GOT3 (cell line): ENCODE measurements around the gene GSTM3.

Source experiments
- DNase-seq: peaks from one replicate; lab custom pipeline; 2025; ENCODE audit warnings: mixed read lengths; lab: John Stamatoyannopoulos, UW

GSTM3 gene

GRCh38 chr1:109740615-109741373, at the start of gene GSTM3:
TSS of gene GSTM3 (minus strand) at chr1:109741038. CDS start at chr1:109740287, 751 bp downstream.
- no peak for DNase-seq

DNA sequence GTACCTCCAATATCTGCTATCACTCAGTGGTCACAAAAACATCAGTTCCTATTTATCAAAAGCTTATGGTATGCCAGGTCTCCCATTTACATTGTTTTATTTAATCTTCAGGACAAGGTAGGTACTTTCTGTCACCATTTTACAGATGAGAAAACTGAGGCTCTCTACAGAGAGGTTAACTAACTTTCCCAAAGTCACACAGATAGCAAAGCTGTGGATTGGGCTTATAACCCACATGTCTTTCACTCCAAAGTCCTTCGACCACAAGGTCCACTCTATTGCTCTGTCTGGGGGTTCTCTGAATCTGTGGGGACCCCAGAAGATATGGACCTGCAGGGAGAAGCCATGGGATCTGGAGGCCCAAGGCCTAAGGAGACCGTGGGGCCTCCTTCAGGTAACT, 49.5 kb upstream of the GSTM3 start:
- DNase-seq = no peak

DNA sequence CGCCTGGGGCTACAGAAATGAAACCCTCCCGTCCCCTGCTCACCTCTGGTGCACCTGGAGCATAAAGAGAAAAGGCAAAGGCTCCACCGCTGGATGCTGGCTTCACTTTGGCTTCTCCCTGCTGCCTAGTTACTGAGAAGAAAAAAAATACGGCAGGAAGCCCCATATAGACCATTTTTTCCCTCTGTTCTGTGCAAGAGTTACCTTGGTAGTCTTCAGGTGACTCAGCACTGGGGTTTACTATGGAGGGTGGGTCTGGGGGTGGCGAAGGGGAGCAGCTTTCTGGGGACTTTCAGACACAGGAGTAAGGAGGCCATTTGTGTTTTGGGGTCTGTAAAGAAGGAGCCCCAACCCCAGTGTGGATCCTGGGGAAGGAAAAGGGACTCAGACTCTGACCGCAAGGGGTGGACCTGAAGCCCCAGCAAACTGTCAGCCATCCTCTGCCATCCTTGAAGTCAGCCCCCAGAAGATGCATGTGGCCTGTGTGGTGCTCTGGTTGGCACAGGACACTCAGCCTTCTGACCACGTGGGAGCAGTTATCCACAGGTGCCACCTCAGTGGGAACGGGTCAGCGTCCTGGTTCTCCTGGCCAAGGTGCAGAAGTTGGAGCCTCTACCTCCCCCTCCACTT, 48.8 kb upstream of the GSTM3 start:
- no peak for DNase-seq

DNA sequence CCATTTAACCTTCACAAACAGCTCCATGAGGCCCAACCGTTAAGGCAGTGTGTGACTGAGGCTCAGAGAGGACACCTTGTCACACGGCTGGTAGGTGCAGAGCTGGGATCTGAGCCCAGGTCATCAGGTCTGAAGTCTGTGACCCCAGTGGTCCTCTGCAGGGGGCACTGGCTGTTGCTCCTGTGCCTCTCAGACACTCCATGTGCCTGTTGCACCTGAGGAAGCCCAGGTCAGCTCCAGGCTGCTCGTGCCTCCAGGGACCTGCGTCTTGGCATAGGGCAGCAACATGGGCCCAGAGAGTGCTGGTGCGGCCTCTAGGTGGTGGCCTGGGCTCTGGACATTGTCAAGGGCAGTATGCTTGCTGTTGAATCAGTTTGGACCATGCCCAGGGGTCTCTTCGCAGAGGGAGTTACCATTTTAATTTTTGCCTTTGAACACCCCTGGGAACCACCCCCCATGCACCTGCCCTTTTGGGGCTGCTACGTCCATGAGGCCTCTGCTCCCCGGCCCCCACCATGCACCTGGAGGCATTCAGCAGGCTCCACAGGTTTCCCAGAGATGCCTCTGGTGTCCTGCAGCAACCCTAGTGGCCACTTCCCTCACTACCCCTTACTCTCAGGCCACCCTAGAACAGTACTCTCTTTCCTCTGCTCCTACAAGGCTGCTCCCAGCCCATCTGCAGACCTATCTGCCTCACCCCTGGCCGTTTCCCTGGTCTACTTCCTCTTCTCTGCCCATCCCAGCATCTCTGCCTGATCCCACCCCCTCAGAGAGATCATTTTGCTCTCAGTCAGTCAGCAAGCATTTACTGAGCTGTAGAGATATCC, 48.1 kb upstream of the GSTM3 start:
- DNase-seq = no peak

- DNase-seq = no peak
These were observed 47.2 kb upstream of the GSTM3 start for GRCh38 chr1:109787845-109788601.

- no peak for DNase-seq
These were observed 46.5 kb upstream of the GSTM3 start for GRCh38 chr1:109787211-109787844.

GRCh38 chr1:109786531-109787021, 45.7 kb upstream of the GSTM3 start:
- DNase-seq = no peak

DNA sequence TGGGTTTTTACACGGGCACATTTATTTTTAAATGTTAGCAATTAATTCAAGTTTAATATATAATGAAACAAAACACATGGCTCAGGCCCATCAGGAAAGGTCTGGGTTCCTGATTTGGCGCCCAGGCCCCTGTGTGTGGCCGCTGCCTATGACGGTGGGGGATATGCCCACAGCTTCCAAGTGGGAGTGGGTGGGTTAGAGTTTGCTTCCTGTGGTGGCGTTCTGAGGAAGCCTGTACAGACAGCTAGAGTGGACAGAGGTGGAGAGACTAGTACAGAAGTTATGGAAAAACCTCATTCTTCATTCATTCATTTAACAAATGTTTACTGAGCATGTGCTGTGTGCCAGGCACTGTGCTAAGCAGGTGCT, 45.3 kb upstream of the GSTM3 start:
- no peak for DNase-seq

DNA sequence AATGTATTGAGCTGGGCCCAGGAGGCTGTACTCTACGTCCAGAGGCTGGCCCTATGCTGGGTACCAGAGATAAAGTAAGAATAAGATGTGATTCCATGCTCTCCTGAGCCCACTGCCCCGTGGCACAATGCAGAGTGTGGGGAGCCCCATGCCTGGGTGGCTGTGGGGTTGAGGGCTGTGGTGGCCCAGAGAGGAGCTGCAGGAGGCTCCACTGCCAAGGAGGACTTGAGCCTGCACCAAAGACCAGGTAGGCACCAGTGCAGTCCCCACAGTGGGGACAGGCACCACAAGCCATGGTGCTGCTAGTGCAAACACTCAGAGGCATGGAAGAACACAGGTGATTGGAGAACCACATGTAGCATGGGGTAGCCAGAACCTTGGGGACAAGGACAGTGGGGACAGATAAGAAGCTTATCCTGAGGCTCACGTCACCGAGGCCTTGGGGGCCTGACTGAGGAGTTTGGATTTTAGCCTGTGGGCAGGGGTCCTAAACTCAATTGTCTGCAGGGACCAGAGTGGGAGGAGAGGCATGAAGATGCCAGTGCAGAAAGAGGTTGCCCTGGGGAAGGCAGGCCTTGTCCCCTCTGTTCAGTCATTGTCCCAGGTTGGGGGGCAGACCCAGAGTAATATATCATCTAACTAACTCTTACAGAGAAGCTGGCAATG, 44.7 kb upstream of the GSTM3 start:
- DNase-seq = no peak

- no peak for DNase-seq
These were observed 43.9 kb upstream of the GSTM3 start for GRCh38 chr1:109784551-109785252.

DNA sequence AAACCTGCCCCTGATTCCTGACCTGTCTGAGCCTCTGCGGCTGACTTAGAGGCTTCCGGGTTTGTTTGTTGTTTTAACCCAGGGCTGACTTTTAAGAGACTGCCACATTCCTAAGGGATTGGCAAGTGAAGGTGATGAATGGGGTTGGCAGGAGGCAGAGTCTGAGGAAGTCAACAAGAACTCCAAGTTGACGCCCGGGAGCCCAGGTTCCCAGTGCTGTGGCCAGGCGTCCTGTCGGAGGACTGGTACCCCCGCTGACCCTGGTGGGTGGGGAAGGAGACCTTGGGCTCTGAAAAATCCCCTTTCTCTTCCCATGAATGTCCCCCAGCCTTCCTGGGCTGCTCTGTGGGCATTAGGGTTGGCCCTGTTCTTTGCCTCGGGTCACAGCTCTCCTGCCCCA, 42.6 kb upstream of the GSTM3 start:
- DNase-seq = no peak

DNA sequence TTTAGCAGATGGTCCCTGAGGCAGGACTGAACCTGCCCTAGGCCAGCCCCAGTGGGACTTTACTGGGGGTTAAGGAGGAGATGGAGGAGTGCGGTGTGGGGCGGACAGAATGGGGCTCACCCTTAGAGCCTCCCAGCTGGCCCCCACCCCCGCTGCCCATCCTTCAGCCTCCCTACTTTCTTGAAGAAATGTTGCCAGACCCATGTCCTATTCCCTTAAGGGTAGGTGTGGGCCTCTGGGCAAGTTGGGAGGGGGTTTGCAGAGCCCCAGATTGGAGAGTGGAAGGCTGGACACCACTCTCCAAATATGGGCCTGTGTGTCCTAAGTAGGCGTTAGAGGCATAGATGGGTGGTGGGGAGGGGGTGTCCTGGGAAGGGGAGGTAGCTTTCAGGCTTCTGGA, 42.1 kb upstream of the GSTM3 start:
- DNase-seq = no peak

- no peak for DNase-seq
These were observed 41.7 kb upstream of the GSTM3 start for GRCh38 chr1:109782514-109782913.

- no peak for DNase-seq
These were observed 41.0 kb upstream of the GSTM3 start for GRCh38 chr1:109781806-109782205.

DNA sequence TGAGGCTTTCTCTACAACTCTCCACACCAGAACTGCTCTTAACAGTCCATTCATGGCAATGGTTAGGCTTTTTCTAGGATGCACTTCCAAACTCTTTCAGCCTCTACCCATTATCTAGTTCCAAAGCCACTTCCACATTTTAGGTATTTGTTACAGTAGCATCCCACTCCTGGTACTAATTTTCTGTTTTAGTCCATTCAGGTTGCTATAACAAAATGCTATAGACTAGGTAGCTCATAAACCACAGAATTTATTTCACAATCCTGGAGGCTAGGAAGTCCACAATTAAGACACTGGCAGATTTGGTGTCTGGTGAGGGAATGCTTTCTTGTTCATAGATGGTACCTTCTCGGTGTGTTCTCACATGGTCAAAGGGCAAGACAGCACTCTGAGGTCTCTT, 40.1 kb upstream of the GSTM3 start:
- DNase-seq = no peak

GRCh38 chr1:109777980-109778625, 37.3 kb upstream of the GSTM3 start:
- DNase-seq = no peak

DNA sequence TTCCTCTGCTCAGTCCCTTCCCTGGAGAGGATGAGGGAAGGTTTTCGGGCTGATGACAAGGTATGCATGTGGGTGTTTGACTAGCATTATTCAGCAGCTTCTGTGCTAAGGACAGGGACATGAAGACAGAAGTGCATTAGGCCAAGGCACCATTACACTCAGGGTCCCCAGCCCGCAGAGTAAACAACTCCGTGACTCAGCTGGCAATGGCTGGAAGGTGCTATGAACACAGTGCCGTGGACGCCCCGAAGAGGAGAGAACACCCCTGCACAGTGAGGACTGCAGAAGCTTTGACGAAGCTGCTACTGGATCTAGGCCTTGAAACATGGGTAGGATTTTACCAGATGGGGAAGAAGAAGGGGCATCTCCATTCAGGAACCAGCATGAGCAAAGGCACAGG, 36.6 kb upstream of the GSTM3 start:
- DNase-seq = no peak

DNA sequence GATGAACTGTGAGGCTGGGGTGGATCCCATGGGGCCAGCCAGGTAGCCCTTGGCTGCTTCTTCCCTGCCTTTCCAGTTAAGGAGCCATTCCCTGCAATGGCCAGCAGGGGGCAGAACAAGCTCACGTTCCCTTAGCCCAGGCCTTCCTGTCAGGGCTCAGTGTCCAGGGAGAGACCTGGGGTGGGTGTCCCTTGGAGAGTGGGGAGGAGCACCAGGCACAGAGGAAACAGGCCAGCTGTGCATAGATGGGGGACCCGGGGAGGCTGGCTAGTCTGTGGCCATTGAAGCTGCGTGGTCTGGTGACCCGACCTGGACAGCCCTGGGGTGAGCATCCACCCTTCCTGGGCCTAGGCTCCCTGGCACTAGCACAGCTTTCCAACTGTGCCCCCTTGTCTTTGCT, 36.1 kb upstream of the GSTM3 start:
- DNase-seq = no peak

DNA sequence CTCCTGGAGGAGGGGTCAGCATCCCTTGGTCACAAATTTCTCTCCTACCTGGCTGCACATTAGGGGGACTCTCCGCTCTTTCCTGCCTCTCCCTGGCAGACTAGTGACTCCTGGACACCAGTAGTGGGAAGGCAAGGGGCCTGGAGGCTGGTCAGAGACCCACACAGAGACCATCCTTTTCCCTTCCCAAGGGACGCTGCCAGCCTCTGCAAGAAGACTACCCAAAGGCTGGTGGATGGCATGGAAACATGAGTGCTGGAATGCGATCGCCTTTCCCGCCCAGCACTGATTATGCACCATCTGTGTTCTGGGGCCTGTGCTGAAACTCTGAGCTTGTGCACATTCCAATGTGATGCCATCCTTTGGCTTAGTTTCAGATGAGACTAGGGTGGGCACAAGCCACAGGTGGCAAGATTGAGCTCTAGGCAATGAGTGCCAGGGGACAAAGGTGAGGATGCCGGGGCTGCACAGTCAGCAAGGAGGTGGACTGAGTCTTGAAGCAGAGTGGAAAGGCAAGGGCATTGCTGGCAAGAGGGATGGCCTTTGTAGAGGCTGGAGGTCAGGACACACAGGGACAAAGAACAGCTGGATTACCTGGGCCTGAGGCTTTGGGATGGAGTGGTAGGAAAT, 35.5 kb upstream of the GSTM3 start:
- no peak for DNase-seq
